Right lobe of liver (tissue), 4 donors: ENCODE measurements around the gene CYB561A3.

ENCODE experiments used
- POLR2A ChIP-seq: fragments of 450-650 bp; IDR thresholded peaks from one replicate; pipeline ENCODE4 v1.6.1; 2017; ENCODE audit warnings: antibody characterized with exemption, mild to moderate bottlenecking
- TF ChIP-seq, protein P1 (sequence below), 4 donors: fragments of 200-600 bp in 3 of 4; fragments of 450-650 bp in 1 of 4; IDR thresholded peaks; one replicate each; pipeline versions ENCODE4 v1.5.1 to v1.8.0; 2016 to 2022; ENCODE audit warnings: antibody characterized with exemption in 4 of 4, mild to moderate bottlenecking in 2 of 4
- donor health status: DM: no; HTN: no; CAD: no.
- donor health status: DM: no; HTN: no; CAD: no.
- donor health status: DM: no; HTN: yes; CAD: no.

DNA sequence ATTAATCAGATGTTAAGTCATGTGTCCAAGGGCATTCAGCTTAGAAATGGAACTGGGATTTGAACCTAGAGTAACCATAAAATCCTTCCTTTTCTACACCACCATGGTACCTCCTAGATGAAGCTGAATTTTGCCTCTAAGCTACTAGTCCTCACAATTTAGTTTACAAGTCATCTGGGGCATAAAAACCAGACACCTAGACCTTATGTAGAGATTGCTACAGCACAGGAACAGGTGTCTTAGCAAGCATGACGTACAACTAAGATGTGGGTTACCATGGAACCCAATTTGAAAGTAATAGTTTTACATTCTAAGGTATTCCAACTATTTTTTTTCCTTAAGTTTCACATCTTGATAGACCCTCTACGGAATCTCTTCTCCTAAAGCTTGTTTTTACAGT lies 39.9 kb upstream of the CYB561A3 start:
- TF ChIP-seq, protein P1, sequence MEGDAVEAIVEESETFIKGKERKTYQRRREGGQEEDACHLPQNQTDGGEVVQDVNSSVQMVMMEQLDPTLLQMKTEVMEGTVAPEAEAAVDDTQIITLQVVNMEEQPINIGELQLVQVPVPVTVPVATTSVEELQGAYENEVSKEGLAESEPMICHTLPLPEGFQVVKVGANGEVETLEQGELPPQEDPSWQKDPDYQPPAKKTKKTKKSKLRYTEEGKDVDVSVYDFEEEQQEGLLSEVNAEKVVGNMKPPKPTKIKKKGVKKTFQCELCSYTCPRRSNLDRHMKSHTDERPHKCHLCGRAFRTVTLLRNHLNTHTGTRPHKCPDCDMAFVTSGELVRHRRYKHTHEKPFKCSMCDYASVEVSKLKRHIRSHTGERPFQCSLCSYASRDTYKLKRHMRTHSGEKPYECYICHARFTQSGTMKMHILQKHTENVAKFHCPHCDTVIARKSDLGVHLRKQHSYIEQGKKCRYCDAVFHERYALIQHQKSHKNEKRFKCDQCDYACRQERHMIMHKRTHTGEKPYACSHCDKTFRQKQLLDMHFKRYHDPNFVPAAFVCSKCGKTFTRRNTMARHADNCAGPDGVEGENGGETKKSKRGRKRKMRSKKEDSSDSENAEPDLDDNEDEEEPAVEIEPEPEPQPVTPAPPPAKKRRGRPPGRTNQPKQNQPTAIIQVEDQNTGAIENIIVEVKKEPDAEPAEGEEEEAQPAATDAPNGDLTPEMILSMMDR (IDR thresholded peaks at IDR 0.05): no peak
- TF ChIP-seq POLR2A: no peak
